Fibroblast of lung (primary cell): ENCODE results near the gene CTPS2. TPM values are rescaled to one million over a fixed set of nuclear protein-coding genes. Genes with fewer than 3 reads are reported as not detected.

ENCODE experiments used
- DNase-seq, 2 donors: peaks; one replicate each; pipeline versions ENCODE4 v3.0.0 to v3.0.0-alpha.2; 2010; ENCODE audit warnings: low read depth in 2 of 2
- H2AFZ ChIP-seq: 2 replicates; pipeline ENCODE4 v1.5.1; 2012; ENCODE audit warnings: low read length, control low read depth, inconsistent platforms
- H3K27ac ChIP-seq: 2 replicates; pipeline ENCODE4 v1.5.1; 2011; ENCODE audit warnings: low read length, control low read depth; ENCODE audit not compliant: insufficient read depth
- H3K27me3 ChIP-seq: 2 replicates; pipeline ENCODE4 v1.5.1; 2011; ENCODE audit warnings: mild to moderate bottlenecking, low read length; ENCODE audit not compliant: control insufficient read depth, insufficient read depth
- H3K36me3 ChIP-seq: 2 replicates; pipeline ENCODE4 v1.5.1; 2011; ENCODE audit warnings: low read length; ENCODE audit not compliant: control insufficient read depth, insufficient read depth
- H3K4me1 ChIP-seq: 2 replicates; pipeline ENCODE4 v1.5.1; 2011; ENCODE audit warnings: low read length; ENCODE audit not compliant: control insufficient read depth, insufficient read depth; ENCODE audit errors: extremely low read depth
- H3K4me2 ChIP-seq: 2 replicates; pipeline ENCODE4 v1.5.1; 2011; ENCODE audit warnings: low read length, control low read depth; ENCODE audit not compliant: insufficient read depth; ENCODE audit errors: extremely low read depth
- H3K4me3 ChIP-seq, 4 experiments: fragments of 200-600 bp in 1 of 4; sonication (generic) in 1 of 4; replicated peaks in 1 of 4; 2 replicates each; pipeline ENCODE4 v1.5.1; 2011 to 2016; ENCODE audit warnings: low read length in 4 of 4, low read depth in 3 of 4, mild to moderate bottlenecking in 3 of 4, control low read depth in 2 of 4, inconsistent platforms in 1 of 4, mixed read lengths in 1 of 4; ENCODE audit not compliant: insufficient read depth in 1 of 4; ENCODE audit errors: control extremely low read depth in 1 of 4
- H3K79me2 ChIP-seq: 2 replicates; pipeline ENCODE4 v1.5.1; 2012; ENCODE audit warnings: mild to moderate bottlenecking, low read length, inconsistent platforms; ENCODE audit not compliant: control insufficient read depth, insufficient read depth
- H3K9ac ChIP-seq: 2 replicates; pipeline ENCODE4 v1.5.1; 2011; ENCODE audit warnings: mild to moderate bottlenecking, low read length, control low read depth; ENCODE audit not compliant: insufficient read depth
- H3K9me3 ChIP-seq: 2 replicates; pipeline ENCODE4 v1.5.1; 2012; ENCODE audit warnings: low read depth, low read length; ENCODE audit not compliant: control insufficient read depth, insufficient read depth
- H4K20me1 ChIP-seq: 2 replicates; pipeline ENCODE4 v1.5.1; 2011; ENCODE audit warnings: low read length; ENCODE audit not compliant: control insufficient read depth, insufficient read depth; ENCODE audit errors: extremely low read depth
- EZH2 ChIP-seq: IDR thresholded peaks from 2 replicates; pipeline ENCODE4 v1.5.1; 2012; ENCODE audit warnings: low read length, control low read depth, mild to moderate bottlenecking; ENCODE audit errors: missing control alignments
- polyA plus RNA-seq, 2 donors: library from polyadenylated mRNA; depleted of rRNA in 1 of 2; stranded (reverse) in 1 of 2; unstranded in 1 of 2; fragments of >200 nt; gene quantifications; 2 replicates each; pipeline ENCODE4 v1.2.1, GENCODE V29; 2011 to 2012; ENCODE audit warnings: missing spikeins in 1 of 2
- total RNA-seq: library from RNA; depleted of rRNA; stranded (reverse); fragments of >200 nt; gene quantifications from 2 replicates; pipeline ENCODE4 v1.2.1, GENCODE V29; 2014
- TF ChIP-seq, protein P1 (sequence below), 2 donors: IDR thresholded peaks in 1 of 2; conservative IDR thresholded peaks in 1 of 2; 1 replicate in 1 of 2; 2 replicates in 1 of 2; pipeline ENCODE4 v1.5.1; 2011 to 2012; ENCODE audit warnings: low read length in 2 of 2, control low read depth in 1 of 2, inconsistent platforms in 1 of 2, low read depth in 1 of 2, mild to moderate bottlenecking in 1 of 2

Gene CTPS2
- total and polyA plus RNA-seq, 2 donors (not counting 1 experiment from before 2014, with no cell fraction given): 5.4 to 9.9 TPM

DNA sequence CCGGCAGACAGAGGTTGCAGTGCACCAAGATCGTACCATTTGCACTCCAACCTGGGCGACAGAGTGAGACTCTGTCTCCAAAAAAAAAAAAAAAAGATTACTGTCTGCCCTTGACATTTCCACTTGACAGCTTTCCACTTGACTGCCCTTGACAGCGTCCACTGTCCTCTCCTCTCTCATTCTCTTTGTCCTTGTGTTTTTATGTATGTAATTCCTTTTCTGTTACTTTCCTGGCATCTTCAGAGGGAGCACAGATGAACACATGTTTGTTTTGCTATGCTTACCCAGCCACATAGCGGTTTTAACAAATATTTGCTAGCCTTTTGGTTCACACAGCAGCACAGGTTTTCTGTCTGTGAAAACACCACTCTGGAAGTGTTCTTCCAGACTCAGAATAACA, 33.2 kb upstream of the CTPS2 start:
- Histone ChIP-seq H3K36me3 (peaks cover 6% of the 10 kb centered on the region), H3K27me3 (no peaks in the 10 kb centered on the region), H3K4me1 (no peaks in the 10 kb centered on the region), H3K9ac (no peak overlapping the region), H3K4me3 (no peak overlapping the region), H2AFZ (no peak overlapping the region), H3K79me2 (no peaks in the 10 kb centered on the region), H4K20me1 (no peaks in the 10 kb centered on the region), H3K4me2 (no peak overlapping the region), H3K9me3 (no peaks in the 10 kb centered on the region), H3K27ac (no peak overlapping the region)
- no peak for DNase-seq
- TF ChIP-seq EZH2: no peak
- TF ChIP-seq, protein P1, sequence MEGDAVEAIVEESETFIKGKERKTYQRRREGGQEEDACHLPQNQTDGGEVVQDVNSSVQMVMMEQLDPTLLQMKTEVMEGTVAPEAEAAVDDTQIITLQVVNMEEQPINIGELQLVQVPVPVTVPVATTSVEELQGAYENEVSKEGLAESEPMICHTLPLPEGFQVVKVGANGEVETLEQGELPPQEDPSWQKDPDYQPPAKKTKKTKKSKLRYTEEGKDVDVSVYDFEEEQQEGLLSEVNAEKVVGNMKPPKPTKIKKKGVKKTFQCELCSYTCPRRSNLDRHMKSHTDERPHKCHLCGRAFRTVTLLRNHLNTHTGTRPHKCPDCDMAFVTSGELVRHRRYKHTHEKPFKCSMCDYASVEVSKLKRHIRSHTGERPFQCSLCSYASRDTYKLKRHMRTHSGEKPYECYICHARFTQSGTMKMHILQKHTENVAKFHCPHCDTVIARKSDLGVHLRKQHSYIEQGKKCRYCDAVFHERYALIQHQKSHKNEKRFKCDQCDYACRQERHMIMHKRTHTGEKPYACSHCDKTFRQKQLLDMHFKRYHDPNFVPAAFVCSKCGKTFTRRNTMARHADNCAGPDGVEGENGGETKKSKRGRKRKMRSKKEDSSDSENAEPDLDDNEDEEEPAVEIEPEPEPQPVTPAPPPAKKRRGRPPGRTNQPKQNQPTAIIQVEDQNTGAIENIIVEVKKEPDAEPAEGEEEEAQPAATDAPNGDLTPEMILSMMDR (conservative IDR thresholded peaks at IDR 0.05 in 1 of 2, IDR thresholded peaks at IDR 0.05 in 1 of 2; ENCODE audit: low read depth in 1 of 2, low read length in 2 of 2): no peak

DNA sequence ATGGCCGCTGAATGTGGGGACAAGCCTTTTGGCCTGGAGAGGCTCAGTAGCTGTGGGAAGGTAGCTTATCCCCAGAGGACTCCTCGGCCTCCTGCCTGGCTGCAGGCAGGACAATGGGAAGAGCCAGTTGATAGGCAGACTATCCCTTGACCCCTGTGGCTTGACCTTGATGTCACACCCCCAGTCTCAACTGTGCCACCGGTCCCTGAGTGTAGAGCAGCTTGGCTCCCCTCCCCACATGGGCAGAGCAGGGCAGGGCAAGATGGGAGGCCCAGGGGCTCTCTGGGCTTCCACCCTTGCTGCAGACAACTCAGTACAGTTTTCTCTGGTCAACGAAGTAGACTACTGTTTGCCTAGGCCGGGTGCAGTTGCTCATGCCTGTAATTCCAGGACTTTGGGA, 32.6 kb upstream of the CTPS2 start:
- H3K9me3 ChIP-seq: no peaks in the 10 kb centered on the region
- H3K4me2 ChIP-seq: no peak overlapping the region
- no peak overlapping the region for H2AFZ ChIP-seq
- no peaks in the 10 kb centered on the region for H4K20me1 ChIP-seq
- no peaks in the 10 kb centered on the region for H3K79me2 ChIP-seq
- H3K4me1 ChIP-seq: no peaks in the 10 kb centered on the region
- H3K36me3 ChIP-seq: peaks cover 6% of the 10 kb centered on the region
- DNase-seq: no peak
- no peak for TF ChIP-seq EZH2
- TF ChIP-seq, protein P1 (conservative IDR thresholded peaks at IDR 0.05 in 1 of 2, IDR thresholded peaks at IDR 0.05 in 1 of 2; ENCODE audit: low read depth in 1 of 2, low read length in 2 of 2): no peak
- H3K27ac ChIP-seq: no peak overlapping the region
- no peaks in the 10 kb centered on the region for H3K27me3 ChIP-seq
- H3K9ac ChIP-seq: no peak overlapping the region
- H3K4me3 ChIP-seq: no peak overlapping the region

DNA sequence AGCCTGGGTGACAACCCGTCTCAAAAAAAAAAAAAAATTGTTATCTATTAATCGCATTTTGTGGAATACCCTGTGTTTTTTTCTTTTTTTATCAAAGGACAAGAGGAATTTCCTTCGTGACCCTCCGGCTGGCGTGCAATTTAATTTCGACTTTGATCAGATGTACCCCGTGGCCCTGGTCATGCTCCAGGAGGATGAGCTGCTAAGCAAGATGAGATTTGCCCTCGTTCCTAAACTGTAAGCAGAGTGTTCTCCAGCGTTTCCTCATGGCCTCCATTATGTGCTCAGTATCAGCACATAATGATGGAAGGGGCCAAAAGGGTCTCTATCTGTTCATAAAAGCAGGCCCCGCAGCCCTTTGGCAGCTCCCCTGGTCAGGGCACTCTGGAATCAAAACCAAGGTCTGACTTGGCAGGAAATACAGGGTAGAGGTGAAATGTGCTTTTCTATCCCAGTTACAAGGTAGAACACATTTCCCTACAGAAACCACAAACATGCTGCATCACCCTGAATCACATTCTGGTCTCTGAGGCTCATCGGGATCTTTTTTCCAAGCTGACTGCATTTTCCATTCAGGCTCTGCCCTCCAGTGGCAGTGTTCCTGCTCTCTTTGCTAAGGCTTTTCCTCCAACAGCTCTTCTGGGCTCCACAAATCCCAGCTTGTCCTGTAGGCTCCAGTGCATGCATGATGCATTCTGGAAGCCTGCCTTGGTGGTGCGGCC, 31.3 kb upstream of the CTPS2 start:
- H3K4me1 ChIP-seq: no peaks in the 10 kb centered on the region
- H3K36me3 ChIP-seq: peaks cover 6% of the 10 kb centered on the region

More for the DNA sequence above, 31.3 kb upstream of the CTPS2 start:
- H3K4me3 ChIP-seq: no peak overlapping the region
- H3K27ac ChIP-seq: no peak overlapping the region
- no peaks in the 10 kb centered on the region for H3K9me3 ChIP-seq
- H4K20me1 ChIP-seq: no peaks in the 10 kb centered on the region
- peak; percentile 60 to 90 for DNase-seq
- H3K9ac ChIP-seq: no peak overlapping the region
- H2AFZ ChIP-seq: no peak overlapping the region
- TF ChIP-seq, protein P1 (conservative IDR thresholded peaks at IDR 0.05 in 1 of 2, IDR thresholded peaks at IDR 0.05 in 1 of 2; ENCODE audit: low read depth in 1 of 2, low read length in 2 of 2): peak in 1 of 2 donors; percentile 26
- no peak for TF ChIP-seq EZH2
- no peaks in the 10 kb centered on the region for H3K27me3 ChIP-seq
- no peaks in the 10 kb centered on the region for H3K79me2 ChIP-seq
- no peak overlapping the region for H3K4me2 ChIP-seq
